ENCODE data around the gene CROT.

Gene CROT

GRCh38 chr7:87432536-87432935 lies 87.1 kb downstream of the CROT start:
- TF ChIP-seq CTCF (IDR thresholded peaks at IDR 0.05; ENCODE audit: low read depth, low read length): no peak
- DNase-seq (ENCODE audit: extremely low read depth, low read depth): no peak

- no peak for TF ChIP-seq CTCF (IDR thresholded peaks at IDR 0.05; ENCODE audit: low read depth, low read length)
- DNase-seq (ENCODE audit: extremely low read depth, low read depth): no peak
Measured at GRCh38 chr7:87435546-87435945, 90.1 kb downstream of the CROT start.

- no peak for TF ChIP-seq CTCF (IDR thresholded peaks at IDR 0.05; ENCODE audit: low read depth, low read length)
- DNase-seq (ENCODE audit: extremely low read depth, low read depth): no peak
Measured at GRCh38 chr7:87445897-87446296, 100.4 kb downstream of the CROT start.

- DNase-seq (ENCODE audit: extremely low read depth, low read depth): no peak
- TF ChIP-seq CTCF (IDR thresholded peaks at IDR 0.05; ENCODE audit: low read depth, low read length): no peak
Measured at GRCh38 chr7:87447116-87447635, 101.7 kb downstream of the CROT start.

GRCh38 chr7:87448388-87448787 lies 102.9 kb downstream of the CROT start:
- TF ChIP-seq CTCF (IDR thresholded peaks at IDR 0.05; ENCODE audit: low read depth, low read length): no peak
- no peak for DNase-seq (ENCODE audit: extremely low read depth, low read depth)
